K562 (cell line): ENCODE measurements around the gene GRIA3. TPM values are rescaled to one million over a fixed set of nuclear protein-coding genes. Genes with fewer than 3 reads are reported as not detected.

Source experiments
- ATAC-seq: fragments of 200-7000 bp; cut with Tn5 transposase; 3 replicates; pipeline ENCODE4 v1.9.1; 2020; ENCODE audit warnings: moderate library complexity
- BruUV-seq: library from RNA; stranded (reverse); fragments of 400-500 nt; replicated peaks from 2 replicates; lab custom pipeline; 2021; lab: Mats Ljungman, UMichigan
- CTCF ChIA-PET: fragments of 300-600 bp; formaldehyde crosslinking; extraction: SDS; loops from one replicate; lab custom pipeline; 2021; ENCODE audit warnings: low intra/inter-chr PET ratio; lab: Yijun Ruan, JAX
- POLR2A ChIA-PET: fragments of 300-600, 350-650 bp; sonication (Branson Sonifier 250); formaldehyde crosslinking; extraction: SDS; loops from one replicate; lab custom pipeline; 2021; ENCODE audit warnings: antibody characterized with exemption, inconsistent platforms; lab: Yijun Ruan, JAX
- DNase-seq, 4 experiments: peaks; one replicate each; pipeline versions ENCODE4 v3.0.0 to v3.0.0-alpha.2; 2011 to 2018; ENCODE audit warnings: low spot score in 3 of 4, mixed read lengths in 3 of 4; ENCODE audit errors: extremely low read depth in 1 of 4
- FAIRE-seq: peaks from 2 replicates; lab custom pipeline; 2011; peaks lifted over from hg19 to GRCh38; lab: Jason Lieb, UNC
- H2AFZ ChIP-seq: 2 replicates; pipeline ENCODE4 v1.6.0; 2011; ENCODE audit warnings: low read depth, low read length, control low read depth, inconsistent platforms
- H3K27ac ChIP-seq: fragments of 200-600 bp; 3 replicates; pipeline ENCODE4 v1.8.0; 2011; ENCODE audit warnings: low read depth, mild to moderate bottlenecking, control low read depth, inconsistent platforms, low read length, moderate library complexity, mixed read lengths; ENCODE audit errors: extremely low read depth
- H3K27me3 ChIP-seq, 2 experiments: fragments of 300-600 bp in 1 of 2; 2 replicates in 1 of 2; 3 replicates in 1 of 2; pipeline versions ENCODE4 v1.6.0 to v1.8.0; 2011; ENCODE audit warnings: inconsistent platforms in 2 of 2, low read length in 2 of 2, mild to moderate bottlenecking in 1 of 2, mixed read lengths in 1 of 2, moderate library complexity in 1 of 2; ENCODE audit not compliant: control insufficient read depth in 2 of 2, insufficient read depth in 2 of 2
- H3K36me3 ChIP-seq: fragments of 300-600 bp; 3 replicates; pipeline ENCODE4 v1.8.0; 2011; ENCODE audit warnings: mild to moderate bottlenecking, low read length, inconsistent platforms; ENCODE audit not compliant: control insufficient read depth, insufficient read depth
- H3K4me1 ChIP-seq, 2 experiments: fragments of 200-600 bp in 1 of 2; replicated peaks in 1 of 2; 2 replicates in 1 of 2; 3 replicates in 1 of 2; pipeline versions ENCODE4 v1.5.1 to v1.8.0; 2011; ENCODE audit warnings: inconsistent platforms in 2 of 2, low read length in 2 of 2, mild to moderate bottlenecking in 1 of 2, mixed read lengths in 1 of 2, moderate library complexity in 1 of 2; ENCODE audit not compliant: control insufficient read depth in 2 of 2, insufficient read depth in 2 of 2
- H3K4me2 ChIP-seq: 2 replicates; pipeline ENCODE4 v1.6.1; 2011; ENCODE audit warnings: low read length, control low read depth, inconsistent platforms, mixed read lengths; ENCODE audit not compliant: insufficient read depth
- H3K4me3 ChIP-seq: fragments of 200-600 bp; sonication (generic), shearing (Covaris generic); 2 replicates; pipeline ENCODE4 v1.5.1; 2016; ENCODE audit warnings: control low read depth, inconsistent platforms
- H3K79me2 ChIP-seq: fragments of 200-600 bp; 3 replicates; pipeline ENCODE4 v1.8.0; 2011; ENCODE audit warnings: low read length, inconsistent platforms; ENCODE audit not compliant: control insufficient read depth, insufficient read depth
- H3K9ac ChIP-seq, 2 experiments: 2 replicates each; pipeline versions ENCODE4 v1.6.0 to v1.6.1; 2011; ENCODE audit warnings: low read depth in 2 of 2, low read length in 2 of 2, control low read depth in 1 of 2, inconsistent platforms in 1 of 2, mild to moderate bottlenecking in 1 of 2, mixed read lengths in 1 of 2; ENCODE audit not compliant: insufficient read depth in 1 of 2
- H3K9me1 ChIP-seq: one replicate; pipeline ENCODE4 v1.6.0; 2011; ENCODE audit warnings: inconsistent platforms, mild to moderate bottlenecking, low read length, moderate library complexity; ENCODE audit not compliant: control insufficient read depth, insufficient read depth
- H3K9me3 ChIP-seq: replicated peaks from 2 replicates; pipeline ENCODE4 v1.5.1; 2011; ENCODE audit warnings: low read depth, low read length, inconsistent platforms; ENCODE audit not compliant: control insufficient read depth, insufficient read depth
- H4K20me1 ChIP-seq: replicated peaks from 2 replicates; pipeline ENCODE4 v1.6.1; 2011; ENCODE audit warnings: low read length, inconsistent platforms, mixed read lengths; ENCODE audit not compliant: control insufficient read depth, insufficient read depth
- CBX8 ChIP-seq: fragments of 200-600 bp; sonication (generic); IDR thresholded peaks from 2 replicates; pipeline ENCODE4 v1.6.1; 2012; ENCODE audit warnings: borderline replicate concordance, mixed run types, low read depth, mild to moderate bottlenecking, moderate library complexity, mixed read lengths, low read length, control low read depth, inconsistent platforms; ENCODE audit not compliant: poor library complexity, severe bottlenecking; ENCODE audit errors: extremely low read depth
- CCNT2 ChIP-seq: IDR thresholded peaks from 2 replicates; pipeline ENCODE4 v1.6.1; 2011; ENCODE audit warnings: borderline replicate concordance, low read depth, mild to moderate bottlenecking, moderate library complexity, mixed read lengths, low read length; ENCODE audit not compliant: insufficient read length; ENCODE audit errors: extremely low read depth
- KAT8 ChIP-seq: fragments of 450-650 bp; IDR thresholded peaks from 2 replicates; pipeline ENCODE4 v1.6.1; 2016; ENCODE audit warnings: low read depth, mild to moderate bottlenecking
- MIER1 ChIP-seq: fragments of 450-650 bp; IDR thresholded peaks from 2 replicates; pipeline ENCODE4 v1.6.1; 2016; ENCODE audit warnings: antibody characterized with exemption, mild to moderate bottlenecking, low read depth
- SOX6 ChIP-seq: fragments of 450-650 bp; IDR thresholded peaks from 2 replicates; pipeline ENCODE4 v1.6.1; 2014; ENCODE audit warnings: mild to moderate bottlenecking
- SUPT5H ChIP-seq: fragments of 450-650 bp; IDR thresholded peaks from 2 replicates; pipeline ENCODE4 v1.6.1; 2016
- TBL1XR1 ChIP-seq, 2 experiments: IDR thresholded peaks; 2 replicates each; pipeline ENCODE4 v1.6.1; 2012; ENCODE audit warnings: improper control_type of control experiment in 2 of 2, low read length in 2 of 2, mild to moderate bottlenecking in 1 of 2
- ZNF124 ChIP-seq: sonication (generic); formaldehyde crosslinking; IDR thresholded peaks from 2 replicates; pipeline ENCODE4 v1.8.1; 2022; ENCODE audit warnings: missing genetic modification reagents
- WGBS: fragments of 100-300 bp; shearing (Covaris generic); methylation state at CpG from one replicate; pipeline ENCODE4 v1.1.6; 2016; ENCODE audit warnings: low coverage, mixed read lengths; ENCODE audit not compliant: insufficient coverage; ENCODE audit errors: missing lambda C conversion rate; 5-methylcytosine and 5-hydroxymethylcytosine counted together
- in situ Hi-C: fragments of 300-500 bp; cut with MboI; formaldehyde crosslinking; loops from 4 replicates; pipeline ENCODE4 v1.15.0; 2018; ENCODE audit warnings: inconsistent platforms, mixed read lengths
- intact Hi-C: fragments of 100-400 bp; cut with micrococcal nuclease; formaldehyde crosslinking; loops from 2 replicates; pipeline ENCODE4 v1.14.2; 2022
- polyA plus RNA-seq, 8 experiments: library from polyadenylated mRNA; depleted of rRNA in 4 of 8; stranded (reverse) in 5 of 8; unstranded in 3 of 8; fragments of >200 nt; fragmentation: Nextera tagmentation in 2 of 8; fragmentation: Illumina TruSeq in 1 of 8; extraction: Ambion mirVana in 2 of 8; extraction: Trizol in 1 of 8; gene quantifications; 2 replicates each; pipeline versions ENCODE4 v1.2.1 to v1.2.3, GENCODE V29; 2011 to 2014; ENCODE audit warnings: inconsistent platforms in 1 of 8, missing spikeins in 1 of 8
- total RNA-seq, 7 experiments: library from RNA; depleted of rRNA in 6 of 7; stranded (reverse); fragments of >200 nt in 6 of 7; fragmentation: Illumina TruSeq in 2 of 7; extraction: Trizol in 2 of 7; gene quantifications; 2 replicates each; pipeline versions ENCODE4 v1.2.1 to v1.2.3, GENCODE V29; 2011 to 2021; ENCODE audit warnings: low replicate concordance in 1 of 7
- TF ChIP-seq, protein P1 (sequence below), 2 experiments: fragments of 200-800 bp in 1 of 2; sonication (Bioruptor generic) in 1 of 2; sonication (generic) in 1 of 2; formaldehyde crosslinking in 1 of 2; IDR thresholded peaks in 1 of 2; conservative IDR thresholded peaks in 1 of 2; 2 replicates each; pipeline versions ENCODE4 v1.5.0 to v1.6.1; 2016 to 2020; ENCODE audit warnings: missing compliant biosample characterization in 1 of 2, missing genetic modification characterization in 1 of 2, missing genetic modification reagents in 1 of 2

The GRIA3 gene
- total and polyA plus RNA-seq, 9 of the 15 experiments (the other 6 are each of a cell fraction or from before 2014, with no cell fraction given), result 0.10 TPM; not detected in 8

DNA sequence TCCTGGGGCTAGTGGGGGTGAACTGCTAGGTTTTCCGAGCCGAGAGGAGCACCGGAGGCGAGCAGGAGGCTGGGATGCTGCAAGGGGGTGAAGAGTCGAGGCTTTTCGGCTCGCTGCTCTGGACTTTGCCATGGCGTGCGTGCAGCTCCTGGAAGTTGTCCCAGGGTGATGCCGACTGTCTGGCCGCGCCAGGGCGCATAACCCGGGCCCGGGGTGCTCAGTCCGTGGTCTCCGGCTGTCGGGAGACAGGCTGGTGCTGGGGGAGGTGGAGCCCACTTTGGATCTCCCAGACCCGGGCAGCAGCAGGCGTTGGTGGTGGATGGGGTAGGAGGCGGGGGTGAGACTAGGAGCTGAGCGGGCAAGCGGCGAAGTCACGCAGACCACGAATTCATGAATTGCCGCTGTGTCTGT, 793 bp downstream of the GRIA3 start:
- BruUV-seq, result no TSS peak
- Histone ChIP-seq H3K27me3 (peaks cover 2 to 24% of the 10 kb centered on the region in 2 experiments; a peak in 3 of 5 replicates), H3K4me3 (no peak overlapping the region), H3K4me1 (peaks cover 0 to 7% of the 10 kb centered on the region in 2 experiments; a peak in 2 of 5 replicates), H2AFZ (no peak overlapping the region), H3K4me2 (no peak overlapping the region), H3K9me3 (no peaks in the 10 kb centered on the region), H3K27ac (no peak overlapping the region), H3K36me3 (no peaks in the 10 kb centered on the region), H4K20me1 (no peaks in the 10 kb centered on the region), H3K79me2 (no peaks in the 10 kb centered on the region), H3K9me1 (no peaks in the 10 kb centered on the region), H3K9ac (no peak overlapping the region)
- in situ Hi-C loops (no loop called here), intact Hi-C loops (no loop called here)
- ATAC-seq (no peak), FAIRE-seq (no peak), DNase-seq (no peak)
- 5% methylated on average over 16 of the region's 27 CpGs for WGBS
- CTCF ChIA-PET, result no interaction called here
- POLR2A ChIA-PET, result no interaction called here
- TF ChIP-seq CBX8 (no peak), CCNT2 (no peak), ZNF124 (no peak), MIER1 (no peak), SUPT5H (no peak), KAT8 (no peak), SOX6 (no peak), TBL1XR1 (IDR thresholded peaks at IDR 0.05; ENCODE audit: low read length in 2 of 2) (no peak)
- TF ChIP-seq, protein P1, sequence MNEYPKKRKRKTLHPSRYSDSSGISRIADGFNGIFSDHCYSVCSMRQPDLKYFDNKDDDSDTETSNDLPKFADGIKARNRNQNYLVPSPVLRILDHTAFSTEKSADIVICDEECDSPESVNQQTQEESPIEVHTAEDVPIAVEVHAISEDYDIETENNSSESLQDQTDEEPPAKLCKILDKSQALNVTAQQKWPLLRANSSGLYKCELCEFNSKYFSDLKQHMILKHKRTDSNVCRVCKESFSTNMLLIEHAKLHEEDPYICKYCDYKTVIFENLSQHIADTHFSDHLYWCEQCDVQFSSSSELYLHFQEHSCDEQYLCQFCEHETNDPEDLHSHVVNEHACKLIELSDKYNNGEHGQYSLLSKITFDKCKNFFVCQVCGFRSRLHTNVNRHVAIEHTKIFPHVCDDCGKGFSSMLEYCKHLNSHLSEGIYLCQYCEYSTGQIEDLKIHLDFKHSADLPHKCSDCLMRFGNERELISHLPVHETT (CRISPR knock-in tag; conservative IDR thresholded peaks at IDR 0.05 in 1 of 2, IDR thresholded peaks at IDR 0.05 in 1 of 2), result no peak
